SU-DHL-6 (cell line): ENCODE data around the gene SEC14L5.

Source experiments
- EZH2phosphoT487 ChIP-seq: fragments of 200-600 bp; sonication (generic), shearing (Covaris generic); conservative IDR thresholded peaks from 2 replicates; pipeline ENCODE4 v1.6.1; 2018; ENCODE audit warnings: mild to moderate bottlenecking, antibody characterized with exemption, low read length, moderate library complexity, mixed read lengths
- TF ChIP-seq, protein P1 (sequence below): fragments of 200-600 bp; sonication (generic); IDR thresholded peaks from one replicate; pipeline ENCODE4 v1.5.1; 2017; ENCODE audit warnings: antibody characterized with exemption, mild to moderate bottlenecking, low read length, moderate library complexity; ENCODE audit not compliant: insufficient read depth, poor library complexity, severe bottlenecking

DNA sequence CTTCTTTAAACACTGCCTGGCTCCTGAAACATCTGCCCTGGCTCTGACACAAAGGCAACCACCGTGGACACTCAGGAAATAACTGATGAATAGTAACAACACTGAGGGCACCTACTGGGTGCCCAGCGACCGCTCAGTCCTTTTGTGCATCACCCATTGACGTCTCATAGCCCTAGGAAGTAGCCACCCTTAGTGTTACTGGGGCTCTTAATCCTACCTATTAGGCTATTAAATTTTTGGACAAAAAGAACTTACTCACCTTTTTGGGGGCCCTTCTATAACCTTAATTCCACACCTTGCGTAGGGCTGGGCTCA, 32.9 kb upstream of the SEC14L5 start:
- TF ChIP-seq, protein P1, sequence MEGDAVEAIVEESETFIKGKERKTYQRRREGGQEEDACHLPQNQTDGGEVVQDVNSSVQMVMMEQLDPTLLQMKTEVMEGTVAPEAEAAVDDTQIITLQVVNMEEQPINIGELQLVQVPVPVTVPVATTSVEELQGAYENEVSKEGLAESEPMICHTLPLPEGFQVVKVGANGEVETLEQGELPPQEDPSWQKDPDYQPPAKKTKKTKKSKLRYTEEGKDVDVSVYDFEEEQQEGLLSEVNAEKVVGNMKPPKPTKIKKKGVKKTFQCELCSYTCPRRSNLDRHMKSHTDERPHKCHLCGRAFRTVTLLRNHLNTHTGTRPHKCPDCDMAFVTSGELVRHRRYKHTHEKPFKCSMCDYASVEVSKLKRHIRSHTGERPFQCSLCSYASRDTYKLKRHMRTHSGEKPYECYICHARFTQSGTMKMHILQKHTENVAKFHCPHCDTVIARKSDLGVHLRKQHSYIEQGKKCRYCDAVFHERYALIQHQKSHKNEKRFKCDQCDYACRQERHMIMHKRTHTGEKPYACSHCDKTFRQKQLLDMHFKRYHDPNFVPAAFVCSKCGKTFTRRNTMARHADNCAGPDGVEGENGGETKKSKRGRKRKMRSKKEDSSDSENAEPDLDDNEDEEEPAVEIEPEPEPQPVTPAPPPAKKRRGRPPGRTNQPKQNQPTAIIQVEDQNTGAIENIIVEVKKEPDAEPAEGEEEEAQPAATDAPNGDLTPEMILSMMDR: no peak
- TF ChIP-seq EZH2phosphoT487: no peak
